T-cell (primary cell): ENCODE measurements around the gene TSPAN4. TPM values are rescaled to one million over a fixed set of nuclear protein-coding genes. Genes with fewer than 3 reads are reported as not detected.

Source experiments
- ATAC-seq, 4 experiments: fragments of 200-7000 bp in 3 of 4; fragments of 150-1000 bp in 1 of 4; cut with Tn5 transposase; replicated peaks in 1 of 4; 1 replicate in 3 of 4; 2 replicates in 1 of 4; pipeline ENCODE4 v1.10.0; 2021; ENCODE audit warnings: moderate library complexity in 3 of 4, mild to moderate bottlenecking in 2 of 4, moderate number of reproducible peaks in 1 of 4
- CTCF ChIA-PET, 2 donors: fragments of 300-600 bp; sonication (Branson Sonifier 250); formaldehyde crosslinking; loops; one replicate each; lab custom pipeline; 2022; ENCODE audit warnings: antibody characterized with exemption in 2 of 2; lab: Charles Lee
- POLR2A ChIA-PET, 2 donors: fragments of 300-600 bp; sonication (Branson Sonifier 250); formaldehyde crosslinking; loops; one replicate each; lab custom pipeline; 2022; ENCODE audit warnings: antibody characterized with exemption in 2 of 2; lab: Charles Lee
- DNase-seq, 35 experiments: peaks; one replicate each; pipeline versions ENCODE4 v3.0.0 to v3.0.0-alpha.2; 2013 to 2023
- H3K27ac ChIP-seq: one replicate; pipeline ENCODE4 v1.5.1; 2013; ENCODE audit warnings: low read length
- H3K27me3 ChIP-seq, 2 experiments: replicated peaks in 1 of 2; 1 replicate in 1 of 2; 2 replicates in 1 of 2; pipeline versions ENCODE4 v1.6.1 to v1.7.0; 2013; ENCODE audit warnings: low read length in 1 of 2, mixed read lengths in 1 of 2; ENCODE audit not compliant: control insufficient read depth in 2 of 2, insufficient read depth in 2 of 2; ENCODE audit errors: extremely low read depth in 1 of 2
- H3K36me3 ChIP-seq, 2 donors: 1 replicate in 1 of 2; 2 replicates in 1 of 2; pipeline versions ENCODE4 v1.6.1 to v1.7.0; 2013; ENCODE audit warnings: low read length in 1 of 2; ENCODE audit not compliant: control insufficient read depth in 2 of 2, insufficient read depth in 1 of 2; ENCODE audit errors: extremely low read depth in 1 of 2
- H3K4me1 ChIP-seq, 2 experiments: 1 replicate in 1 of 2; 2 replicates in 1 of 2; pipeline versions ENCODE4 v1.6.1 to v1.7.0; 2013; ENCODE audit warnings: low read length in 2 of 2, mixed read lengths in 1 of 2; ENCODE audit not compliant: insufficient read depth in 2 of 2, control insufficient read depth in 1 of 2; ENCODE audit errors: extremely low read depth in 1 of 2
- H3K4me3 ChIP-seq, 2 donors: 1 replicate in 1 of 2; 2 replicates in 1 of 2; pipeline versions ENCODE4 v1.5.1 to v1.7.0; 2013; ENCODE audit warnings: mild to moderate bottlenecking in 2 of 2, low read length in 1 of 2, moderate library complexity in 1 of 2; ENCODE audit not compliant: control insufficient read depth in 1 of 2; ENCODE audit errors: extremely low read depth in 1 of 2
- H3K9me3 ChIP-seq: 2 replicates; pipeline ENCODE4 v1.7.0; 2013
- H3K27ac Mint-ChIP-seq, 2 donors: one replicate each; pipeline ENCODE4 v1.8.0; 2020 to 2021; ENCODE audit warnings: mild to moderate bottlenecking in 2 of 2, mixed read lengths in 2 of 2
- H3K27me3 Mint-ChIP-seq, 2 donors: one replicate each; pipeline ENCODE4 v1.8.0; 2021 to 2022; ENCODE audit warnings: mixed read lengths in 2 of 2
- H3K36me3 Mint-ChIP-seq: one replicate; pipeline ENCODE4 v1.8.0; 2021; ENCODE audit warnings: mixed read lengths
- H3K4me1 Mint-ChIP-seq, 3 donors: one replicate each; pipeline ENCODE4 v1.8.0; 2020 to 2022; ENCODE audit warnings: mixed read lengths in 3 of 3, mild to moderate bottlenecking in 1 of 3
- H3K4me3 Mint-ChIP-seq, 3 donors: one replicate each; pipeline ENCODE4 v1.8.0; 2020 to 2022; ENCODE audit warnings: mild to moderate bottlenecking in 3 of 3, mixed read lengths in 3 of 3, moderate library complexity in 3 of 3
- H3K9me3 Mint-ChIP-seq, 3 donors: one replicate each; pipeline ENCODE4 v1.8.0; 2020 to 2022; ENCODE audit warnings: mixed read lengths in 3 of 3
- WGBS: methylation state at CpG from one replicate; pipeline ENCODE4 v1.1.5; 2013; ENCODE audit warnings: missing lambda C conversion rate; ENCODE audit not compliant: insufficient coverage; 5-methylcytosine and 5-hydroxymethylcytosine counted together
- total RNA-seq, 35 experiments: library from RNA in 6 of 35; stranded (reverse) in 6 of 35; fragments of 120-200 nt in 1 of 35; gene quantifications; one replicate each; pipeline versions ENCODE4 v1.2.1 to v1.2.4 and lab custom pipeline; 2013 to 2026

Gene TSPAN4
- total RNA-seq, 5 donors from 2014 or later (not counting 1 experiment from before 2014, with no cell fraction given) = 3.1 to 5.8 (median 4.4) TPM

DNA sequence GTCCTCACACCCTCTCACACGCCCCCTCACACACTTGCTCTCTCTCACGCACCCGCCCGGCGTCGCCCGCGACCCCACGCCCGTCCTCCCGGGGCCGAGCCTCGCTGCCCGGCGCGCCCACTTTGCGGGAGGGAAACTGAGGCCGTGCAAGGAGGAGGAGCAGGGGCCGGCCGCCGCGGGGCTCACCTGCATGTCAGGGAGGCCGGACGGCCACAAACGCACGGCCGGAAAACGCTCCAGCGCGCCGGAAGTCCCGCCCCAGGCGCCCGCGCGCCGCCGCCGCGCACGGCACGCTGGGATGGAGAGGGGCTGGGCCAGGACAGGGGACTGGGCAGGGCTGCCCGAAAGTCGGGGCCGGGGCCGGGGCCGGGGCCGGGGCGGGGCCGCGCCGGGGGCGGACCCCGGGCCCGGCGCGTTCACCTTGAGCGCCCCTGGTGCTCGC lies 68.0 kb downstream of the TSPAN4 start, which contains the start of gene CHID1:
Gene CHID1, minus strand, starts transcription at position 222 of the 442 bp plus-strand sequence. CDS start 5,994 bp downstream, outside the sequence.
- H3K4me3 Mint-ChIP-seq = peak within 1 kb of the TSS; percentile 80 to 87 (median 87)
- H3K9me3 ChIP-seq = no peaks in the 10 kb centered on the region
- DNase-seq = peak; percentile 38 to 85 (median 64)
- peaks cover 2 to 27% of the 10 kb centered on the region in 2 experiments for H3K4me1 ChIP-seq
- peaks cover 13 to 25% (median 20%) of the 10 kb centered on the region in 3 donors for H3K4me1 Mint-ChIP-seq
- H3K27me3 Mint-ChIP-seq = no peaks in the 10 kb centered on the region
- peak within 1 kb of the TSS; percentile 83 to 90 for H3K27ac Mint-ChIP-seq
- no peak within 1 kb of the TSS for H3K27ac ChIP-seq
- peak within 1 kb of the TSS; percentile 60 to 72 for H3K4me3 ChIP-seq
- 0% methylated on average over 58 of the region's 59 CpGs for WGBS
- no peaks in the 10 kb centered on the region for H3K9me3 Mint-ChIP-seq
- ChIA-PET POLR2A (interaction anchor here (0.5 kb wide), 2 partner anchors 10 to 409 kb away, joined by 4 read pairs; no protein-coding TSS in a partner anchor), CTCF (no interaction called here)
- H3K27me3 ChIP-seq = no peaks in the 10 kb centered on the region
- ATAC-seq = peak; percentile 95 to 97 (median 96)
- no peaks in the 10 kb centered on the region for H3K36me3 ChIP-seq
- peaks cover 2% of the 10 kb centered on the region for H3K36me3 Mint-ChIP-seq

DNA sequence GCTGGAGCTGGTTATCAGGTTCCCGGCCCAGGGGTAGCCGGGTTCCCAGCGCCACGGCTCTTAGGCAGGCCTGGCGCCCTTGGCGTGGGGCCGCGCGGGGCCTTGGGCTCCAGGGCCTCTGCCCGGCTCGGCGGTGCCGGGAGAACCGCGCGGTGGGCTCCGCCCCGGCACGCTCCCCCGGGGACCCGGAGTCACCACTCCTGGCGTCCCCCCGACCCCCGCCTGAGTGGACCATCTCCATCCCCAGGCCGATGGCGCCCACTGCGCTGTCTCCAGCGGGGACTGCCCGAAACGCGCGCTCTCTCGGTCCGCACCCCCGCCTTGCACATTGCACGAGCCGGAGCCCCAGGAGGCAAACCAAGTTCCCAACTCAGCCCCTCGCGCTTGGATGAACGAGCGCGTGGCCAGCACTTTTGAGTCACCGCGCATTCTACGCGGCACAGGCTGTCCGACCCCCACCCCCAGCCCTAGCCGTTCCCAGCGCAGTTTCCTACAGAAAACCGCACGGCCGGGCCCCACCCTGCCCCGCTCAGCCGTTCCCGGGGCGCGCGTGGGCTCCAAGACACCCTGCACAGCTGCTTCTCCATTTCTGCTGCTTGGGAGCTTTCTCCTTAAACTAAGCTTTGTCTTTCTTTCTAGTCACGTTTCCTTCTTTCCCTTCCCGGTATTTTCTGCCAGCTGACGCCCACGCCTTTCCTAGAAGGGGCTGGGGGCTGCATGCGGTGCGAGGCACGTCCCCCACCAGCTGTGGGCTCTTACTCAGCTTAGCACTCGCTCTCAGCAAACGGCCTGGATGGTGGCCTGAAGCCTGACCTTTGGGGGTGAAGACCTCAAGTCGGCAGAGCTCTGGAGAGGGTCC lies 68.6 kb downstream of the TSPAN4 start:
- Mint-ChIP-seq H3K4me1 (peaks cover 13 to 25% (median 20%) of the 10 kb centered on the region in 3 donors), H3K36me3 (no peaks in the 10 kb centered on the region), H3K27me3 (no peaks in the 10 kb centered on the region), H3K9me3 (no peaks in the 10 kb centered on the region), H3K27ac (peak overlapping the region; percentile 83 to 90), H3K4me3 (peak overlapping the region; percentile 80 to 85 (median 80))
- ChIA-PET POLR2A (interaction anchor here in 1 of 2 donors (0.5 kb wide), 1 partner anchor 10 kb away, joined by 4 read pairs; no protein-coding TSS in a partner anchor), CTCF (no interaction called here)
- Histone ChIP-seq H3K4me1 (peaks cover 2 to 27% of the 10 kb centered on the region in 2 experiments), H3K36me3 (no peaks in the 10 kb centered on the region), H3K27ac (no peak overlapping the region), H3K27me3 (no peaks in the 10 kb centered on the region), H3K9me3 (no peaks in the 10 kb centered on the region), H3K4me3 (peak overlapping the region; percentile 60 to 72)
- WGBS = 3% methylated on average over 66 of the region's 68 CpGs
- DNase-seq (peak in 11 of 35 experiments; percentile 5 to 48 (median 21)), ATAC-seq (peak; percentile 35 to 42 (median 38))

DNA sequence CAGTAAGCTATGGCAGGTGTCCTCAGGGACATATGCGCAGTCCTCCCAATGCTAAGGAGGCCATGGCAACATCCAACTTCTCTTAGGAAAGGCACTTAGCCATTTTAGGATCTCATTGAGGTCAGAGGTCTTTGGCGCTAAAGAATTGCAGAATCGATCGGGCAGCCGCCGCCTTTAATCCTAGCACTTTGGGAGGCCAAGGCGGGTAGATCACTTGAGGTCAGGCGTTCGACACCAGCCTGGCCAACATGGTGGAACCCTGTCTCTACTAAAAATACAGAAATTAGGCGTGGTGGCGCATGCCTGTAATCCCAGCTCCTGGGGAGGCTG lies 69.2 kb downstream of the TSPAN4 start:
- H3K9me3 Mint-ChIP-seq = no peaks in the 10 kb centered on the region
- DNase-seq (no peak), ATAC-seq (no peak)
- CTCF ChIA-PET = interaction anchor here in 1 of 2 donors (0.6 kb wide), 1 partner anchor 11 kb away, joined by 5 read pairs; no protein-coding TSS in a partner anchor
- H3K36me3 Mint-ChIP-seq = no peaks in the 10 kb centered on the region
- Histone ChIP-seq H3K36me3 (no peaks in the 10 kb centered on the region), H3K4me1 (peaks cover 2 to 27% of the 10 kb centered on the region in 2 experiments), H3K27me3 (no peaks in the 10 kb centered on the region), H3K9me3 (no peaks in the 10 kb centered on the region), H3K27ac (no peak overlapping the region), H3K4me3 (peak overlapping the region; percentile 60 to 72)
- H3K4me3 Mint-ChIP-seq = peak overlapping the region; percentile 80 to 85 (median 80)
- 96% methylated on average over 8 of the region's 11 CpGs for WGBS
- POLR2A ChIA-PET = no interaction called here
- H3K27ac Mint-ChIP-seq = peak overlapping the region; percentile 83 to 90
- peaks cover 13 to 22% (median 20%) of the 10 kb centered on the region in 3 donors for H3K4me1 Mint-ChIP-seq
- no peaks in the 10 kb centered on the region for H3K27me3 Mint-ChIP-seq

DNA sequence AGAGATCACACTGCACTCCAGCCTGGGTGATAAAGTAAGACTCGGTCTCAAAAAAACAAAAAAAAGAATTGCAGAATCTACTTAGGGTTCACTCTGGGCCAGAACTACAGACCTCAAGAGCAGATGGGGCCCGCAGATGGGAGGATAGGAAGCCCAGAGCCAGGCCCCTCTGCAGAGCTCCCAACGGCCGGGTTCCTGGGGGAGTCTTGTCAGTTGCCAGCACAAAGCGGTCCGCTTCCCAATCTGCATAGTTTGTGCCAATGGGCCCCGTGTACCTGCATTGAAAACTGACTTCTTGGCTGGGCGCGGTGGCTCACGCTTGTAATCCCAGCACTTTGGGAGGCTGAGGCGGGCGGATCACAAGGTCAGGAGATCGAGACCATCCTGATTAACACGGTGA lies 69.6 kb downstream of the TSPAN4 start:
- ATAC-seq (no peak), DNase-seq (no peak)
- H3K4me1 ChIP-seq = peaks cover 2 to 27% of the 10 kb centered on the region in 2 experiments
- H3K27me3 ChIP-seq = no peaks in the 10 kb centered on the region
- H3K36me3 ChIP-seq = no peaks in the 10 kb centered on the region
- H3K36me3 Mint-ChIP-seq = no peaks in the 10 kb centered on the region
- no peak overlapping the region for H3K27ac ChIP-seq
- WGBS = 98% methylated on average over 7 of the region's 14 CpGs
- H3K4me3 ChIP-seq = no peak overlapping the region
- peaks cover 13 to 22% (median 20%) of the 10 kb centered on the region in 3 donors for H3K4me1 Mint-ChIP-seq
- peak overlapping the region; percentile 80 to 85 (median 80) for H3K4me3 Mint-ChIP-seq
- H3K27ac Mint-ChIP-seq = no peak overlapping the region
- H3K9me3 Mint-ChIP-seq = no peaks in the 10 kb centered on the region
- no peaks in the 10 kb centered on the region for H3K27me3 Mint-ChIP-seq
- H3K9me3 ChIP-seq = no peaks in the 10 kb centered on the region
- ChIA-PET POLR2A (no interaction called here), CTCF (interaction anchor here in 1 of 2 donors (0.6 kb wide), 1 partner anchor 11 kb away, joined by 5 read pairs; no protein-coding TSS in a partner anchor)

DNA sequence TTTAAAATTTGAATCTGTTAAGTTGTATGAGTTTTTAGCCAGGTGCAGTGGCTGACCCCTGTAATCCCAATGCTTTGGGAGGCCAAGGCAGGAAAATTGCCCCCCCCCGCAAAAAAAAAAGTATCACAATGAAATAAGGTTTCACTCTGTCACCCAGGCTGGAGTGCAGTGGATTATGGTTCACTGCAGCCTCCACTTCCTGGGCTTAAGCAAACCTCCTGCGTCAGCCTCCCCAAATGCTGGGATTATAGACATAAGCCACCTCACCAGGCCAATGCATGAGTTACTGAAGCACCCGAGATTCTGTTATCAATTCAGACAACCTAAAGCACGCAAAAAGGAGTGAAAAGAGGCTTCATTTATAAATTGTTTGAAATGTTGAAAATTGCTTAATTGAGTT lies 70.4 kb downstream of the TSPAN4 start:
- DNase-seq = no peak
- no peaks in the 10 kb centered on the region for H3K36me3 Mint-ChIP-seq
- H3K27ac Mint-ChIP-seq = no peak overlapping the region
- H3K9me3 ChIP-seq = no peaks in the 10 kb centered on the region
- H3K4me1 Mint-ChIP-seq = peaks cover 13 to 20% (median 18%) of the 10 kb centered on the region in 3 donors
- H3K4me3 ChIP-seq = no peak overlapping the region
- H3K27me3 ChIP-seq = no peaks in the 10 kb centered on the region
- peak overlapping the region; percentile 19 to 34 (median 31) for H3K4me3 Mint-ChIP-seq
- WGBS = 100% methylated on average over 2 of the region's 4 CpGs
- no peaks in the 10 kb centered on the region for H3K9me3 Mint-ChIP-seq
- H3K27ac ChIP-seq = no peak overlapping the region
- no peaks in the 10 kb centered on the region for H3K36me3 ChIP-seq
- H3K27me3 Mint-ChIP-seq = no peaks in the 10 kb centered on the region
- peaks cover 2 to 22% of the 10 kb centered on the region in 2 experiments for H3K4me1 ChIP-seq
- ATAC-seq = no peak
- POLR2A ChIA-PET = no interaction called here
- CTCF ChIA-PET = no interaction called here

DNA sequence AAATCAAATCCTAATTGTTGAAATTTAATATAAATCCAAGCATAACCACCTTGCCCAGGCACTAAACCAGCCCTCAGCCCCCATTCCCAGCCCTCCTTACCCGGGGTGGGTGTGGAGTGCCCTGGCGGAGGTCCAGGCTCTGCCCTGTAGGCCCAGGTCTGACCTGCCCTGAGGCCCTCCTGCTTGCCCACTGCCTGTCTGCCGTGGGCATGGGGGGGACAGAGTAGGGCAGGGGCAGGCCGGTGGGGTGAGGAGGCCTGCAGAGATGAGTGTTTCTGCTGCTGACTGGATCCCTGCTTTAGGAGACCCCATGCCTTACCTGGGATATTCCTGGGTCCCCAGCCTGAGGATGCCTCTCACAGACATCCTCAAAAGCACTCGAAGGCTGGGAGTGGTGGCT lies 71.6 kb downstream of the TSPAN4 start:
- DNase-seq (no peak), ATAC-seq (no peak)
- Histone ChIP-seq H3K9me3 (no peaks in the 10 kb centered on the region), H3K27ac (no peak overlapping the region), H3K36me3 (no peaks in the 10 kb centered on the region), H3K4me1 (peaks cover 2 to 21% of the 10 kb centered on the region in 2 experiments), H3K4me3 (no peak overlapping the region), H3K27me3 (no peaks in the 10 kb centered on the region)
- Mint-ChIP-seq H3K27ac (no peak overlapping the region), H3K36me3 (no peaks in the 10 kb centered on the region), H3K4me1 (peaks cover 10 to 15% (median 10%) of the 10 kb centered on the region in 3 donors), H3K27me3 (no peaks in the 10 kb centered on the region), H3K4me3 (no peak overlapping the region), H3K9me3 (no peaks in the 10 kb centered on the region)
- ChIA-PET CTCF (no interaction called here), POLR2A (no interaction called here)
- 100% methylated on average over 2 of the region's 5 CpGs for WGBS
